Thyroid gland (tissue), 4 donors: ENCODE results near the gene PTAR1. TPM values are rescaled to one million over a fixed set of nuclear protein-coding genes. Genes with fewer than 3 reads are reported as not detected.

ENCODE experiments used
- DNase-seq, 2 donors: peaks; one replicate each; pipeline ENCODE4 v3.0.0-alpha.2; 2019
- H3K27ac ChIP-seq, 3 donors: fragments of 200-600 bp; sonication (generic); 1 replicate in 2 of 3; 2 replicates in 1 of 3; pipeline ENCODE4 v1.5.1; 2016 to 2019; ENCODE audit warnings: mild to moderate bottlenecking in 1 of 3, moderate library complexity in 1 of 3
- H3K27me3 ChIP-seq: fragments of 200-600 bp; sonication (generic); one replicate; pipeline ENCODE4 v1.5.1; 2019
- H3K36me3 ChIP-seq, 2 donors: fragments of 200-600 bp; sonication (generic); one replicate each; pipeline ENCODE4 v1.5.1; 2016 to 2019
- H3K4me1 ChIP-seq, 2 donors: fragments of 200-600 bp; sonication (generic); one replicate each; pipeline ENCODE4 v1.5.1; 2017 to 2019
- H3K4me3 ChIP-seq, 3 donors: fragments of 200-600 bp; sonication (generic); replicated peaks in 1 of 3; 1 replicate in 2 of 3; 2 replicates in 1 of 3; pipeline ENCODE4 v1.5.1; 2016; ENCODE audit warnings: mild to moderate bottlenecking in 1 of 3
- H3K9me3 ChIP-seq: fragments of 200-600 bp; sonication (generic); one replicate; pipeline ENCODE4 v1.5.1; 2017
- POLR2A ChIP-seq, 2 donors: fragments of 450-650 bp; IDR thresholded peaks; one replicate each; pipeline ENCODE4 v1.6.1; 2017; ENCODE audit warnings: antibody characterized with exemption in 2 of 2, mild to moderate bottlenecking in 2 of 2, moderate library complexity in 1 of 2
- WGBS, 2 donors: methylation state at CpG; one replicate each; pipeline ENCODE4 v1.1.5; 2017; 5-methylcytosine and 5-hydroxymethylcytosine counted together
- intact Hi-C: fragments of 100-400 bp; cut with DNase I; formaldehyde crosslinking; loops from one replicate; pipeline ENCODE4 v1.15.1; 2023
- total RNA-seq, 4 donors: library from RNA; depleted of rRNA; stranded (reverse); fragments of >200 nt; gene quantifications; one replicate each; pipeline ENCODE4 v1.2.3, GENCODE V29; 2016
- TF ChIP-seq, protein P1 (sequence below), 6 experiments: fragments of 200-600 bp in 3 of 6; fragments of 450-650 bp in 3 of 6; sonication (generic) in 3 of 6; IDR thresholded peaks; one replicate each; pipeline ENCODE4 v1.5.1; 2016 to 2019; ENCODE audit warnings: antibody characterized with exemption in 6 of 6, mild to moderate bottlenecking in 2 of 6, inconsistent platforms in 1 of 6, moderate library complexity in 1 of 6

The PTAR1 gene
- total RNA-seq, 4 donors from 2014 or later: 67.9 to 80.9 (median 74.5) TPM

GRCh38 chr9:69674716-69675438 is 84.9 kb downstream of the PTAR1 start:
- Histone ChIP-seq H3K27ac (no peak overlapping the region), H3K9me3 (no peaks in the 10 kb centered on the region), H3K4me1 (peaks cover 0 to 4% of the 10 kb centered on the region in 2 donors), H3K4me3 (no peak overlapping the region), H3K27me3 (no peaks in the 10 kb centered on the region), H3K36me3 (no peaks in the 10 kb centered on the region)
- intact Hi-C loops: no loop called here
- 38 to 42% methylated on average over 3 of the region's 3 CpGs for WGBS, 2 donors
- no peak for DNase-seq
- no peak for TF ChIP-seq POLR2A (IDR thresholded peaks at IDR 0.05)
- TF ChIP-seq, protein P1, sequence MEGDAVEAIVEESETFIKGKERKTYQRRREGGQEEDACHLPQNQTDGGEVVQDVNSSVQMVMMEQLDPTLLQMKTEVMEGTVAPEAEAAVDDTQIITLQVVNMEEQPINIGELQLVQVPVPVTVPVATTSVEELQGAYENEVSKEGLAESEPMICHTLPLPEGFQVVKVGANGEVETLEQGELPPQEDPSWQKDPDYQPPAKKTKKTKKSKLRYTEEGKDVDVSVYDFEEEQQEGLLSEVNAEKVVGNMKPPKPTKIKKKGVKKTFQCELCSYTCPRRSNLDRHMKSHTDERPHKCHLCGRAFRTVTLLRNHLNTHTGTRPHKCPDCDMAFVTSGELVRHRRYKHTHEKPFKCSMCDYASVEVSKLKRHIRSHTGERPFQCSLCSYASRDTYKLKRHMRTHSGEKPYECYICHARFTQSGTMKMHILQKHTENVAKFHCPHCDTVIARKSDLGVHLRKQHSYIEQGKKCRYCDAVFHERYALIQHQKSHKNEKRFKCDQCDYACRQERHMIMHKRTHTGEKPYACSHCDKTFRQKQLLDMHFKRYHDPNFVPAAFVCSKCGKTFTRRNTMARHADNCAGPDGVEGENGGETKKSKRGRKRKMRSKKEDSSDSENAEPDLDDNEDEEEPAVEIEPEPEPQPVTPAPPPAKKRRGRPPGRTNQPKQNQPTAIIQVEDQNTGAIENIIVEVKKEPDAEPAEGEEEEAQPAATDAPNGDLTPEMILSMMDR (IDR thresholded peaks at IDR 0.05): no peak

GRCh38 chr9:69674112-69674685 is 85.6 kb downstream of the PTAR1 start:
- TF ChIP-seq POLR2A (IDR thresholded peaks at IDR 0.05): no peak
- TF ChIP-seq, protein P1 (IDR thresholded peaks at IDR 0.05): no peak
- H3K27me3 ChIP-seq: no peaks in the 10 kb centered on the region
- no peak overlapping the region for H3K4me3 ChIP-seq
- peaks cover 0 to 4% of the 10 kb centered on the region in 2 donors for H3K4me1 ChIP-seq
- intact Hi-C loops: no loop called here
- WGBS, 2 donors: 78% methylated on average over 11 of the region's 11 CpGs
- DNase-seq: no peak
- H3K27ac ChIP-seq: no peak overlapping the region
- no peaks in the 10 kb centered on the region for H3K36me3 ChIP-seq
- no peaks in the 10 kb centered on the region for H3K9me3 ChIP-seq

DNA sequence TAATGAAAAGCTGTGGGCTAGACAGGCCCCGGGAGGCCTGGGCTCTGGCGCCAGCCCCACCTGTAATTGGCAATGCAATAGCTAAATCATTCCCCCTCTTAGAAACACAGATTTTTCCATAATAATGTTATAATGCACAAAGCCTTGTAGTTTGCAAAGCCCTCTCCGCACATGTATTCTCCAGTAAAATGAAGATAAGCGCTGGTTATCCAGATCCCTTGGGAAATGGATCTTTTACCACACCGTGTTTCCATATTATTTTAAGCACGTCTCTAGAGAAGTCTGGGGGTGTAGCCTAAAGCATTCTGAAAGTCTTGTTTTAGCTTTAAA is 86.5 kb downstream of the PTAR1 start:
- peak overlapping the region in 1 of 3 donors; percentile 29 for H3K27ac ChIP-seq
- no peaks in the 10 kb centered on the region for H3K36me3 ChIP-seq
- 49 to 54% methylated on average over 6 of the region's 6 CpGs for WGBS, 2 donors
- no peaks in the 10 kb centered on the region for H3K27me3 ChIP-seq
- TF ChIP-seq, protein P1 (IDR thresholded peaks at IDR 0.05): no peak
- TF ChIP-seq POLR2A (IDR thresholded peaks at IDR 0.05): no peak
- intact Hi-C loops: no loop called here
- DNase-seq: no peak
- peaks cover 0 to 4% of the 10 kb centered on the region in 2 donors for H3K4me1 ChIP-seq
- H3K4me3 ChIP-seq: peak overlapping the region in 1 of 3 donors; percentile 55
- no peaks in the 10 kb centered on the region for H3K9me3 ChIP-seq

DNA sequence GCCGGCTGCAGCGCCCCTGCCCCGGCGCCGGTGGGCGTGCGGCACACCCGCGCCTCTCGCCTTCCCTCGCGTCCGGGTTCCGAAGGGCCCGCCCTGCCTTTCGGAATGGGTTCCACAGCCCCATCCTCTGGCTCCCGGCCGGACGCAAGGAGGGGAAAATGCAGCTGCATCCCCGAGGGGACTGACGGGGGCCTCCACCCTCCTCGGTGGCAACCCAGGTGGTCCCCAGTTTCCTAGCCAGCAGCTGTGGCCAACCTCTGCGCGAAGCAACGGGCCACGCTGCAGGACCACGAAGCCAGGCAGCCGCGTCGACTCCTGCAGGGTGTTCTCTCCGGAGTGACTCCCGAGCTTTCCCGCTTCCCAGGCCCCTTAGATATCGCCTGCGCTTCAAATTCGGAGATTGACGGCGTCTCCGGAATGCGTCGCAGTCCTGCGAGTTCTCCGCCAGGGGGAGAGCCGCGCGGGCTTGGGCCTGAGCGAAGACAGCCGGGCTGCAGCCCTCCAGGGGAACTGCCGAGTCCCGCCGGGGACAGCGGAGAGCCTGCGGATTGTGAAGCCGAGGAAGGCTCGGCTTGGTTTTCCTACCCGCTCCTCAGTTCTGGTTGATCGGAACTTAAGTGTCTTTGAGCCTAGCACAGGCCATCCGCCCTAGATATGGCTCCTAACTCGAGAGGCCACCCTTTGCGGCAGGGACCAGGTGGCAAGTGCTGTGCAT is 87.1 kb downstream of the PTAR1 start:
- peak overlapping the region in 2 of 3 donors; percentile 29 to 56 for H3K27ac ChIP-seq
- H3K36me3 ChIP-seq: no peaks in the 10 kb centered on the region
- peak overlapping the region in 2 of 3 donors; percentile 11 to 55 for H3K4me3 ChIP-seq
- no peaks in the 10 kb centered on the region for H3K27me3 ChIP-seq
- TF ChIP-seq POLR2A (IDR thresholded peaks at IDR 0.05): no peak
- TF ChIP-seq, protein P1 (IDR thresholded peaks at IDR 0.05): peak in 5 of 6 experiments; percentile 70 to 94 (median 76)
- peaks cover 0 to 4% of the 10 kb centered on the region in 2 donors for H3K4me1 ChIP-seq
- no peaks in the 10 kb centered on the region for H3K9me3 ChIP-seq
- WGBS, 2 donors: 0% methylated on average over 46 of the region's 60 CpGs; no CpG with 5 or more reads in 1 of the 2 donors
- intact Hi-C loops: no loop called here
- DNase-seq: peak; percentile 81 to 87
